NCI-H2196 treated with DMSO at 0.1 percent for 48 hours (cell line): ENCODE measurements around the gene GTF3C5.
"Not testable (repeated sequence)": the region's sequence is repeated elsewhere in the genome, so short reads cannot be mapped to it uniquely, and the experiment has no call there.

Experiments
- DNase-seq: peaks from one replicate; lab custom pipeline; 2025; ENCODE audit not compliant: unreplicated experiment; lab: John Stamatoyannopoulos, UW

GTF3C5 gene

DNA sequence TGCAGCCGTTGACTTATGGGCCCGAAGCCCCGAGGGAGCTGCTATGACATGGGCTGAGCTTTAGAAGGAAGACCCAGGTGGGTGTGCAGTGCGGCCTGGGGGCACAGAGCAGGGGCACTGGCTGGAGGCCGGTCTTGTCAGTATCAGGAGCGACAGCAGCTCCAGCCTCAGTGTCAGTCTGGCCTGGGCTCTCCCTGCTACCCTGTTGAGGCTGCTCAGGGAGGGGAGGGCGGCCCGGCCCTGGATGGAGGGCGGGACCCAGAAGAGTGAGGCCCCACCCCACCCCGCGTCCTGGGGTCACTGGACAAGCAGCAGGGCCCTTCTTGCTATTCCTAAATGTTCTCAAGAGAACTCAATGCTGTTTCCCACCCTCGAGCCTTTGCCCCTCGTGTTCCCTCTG, 34.3 kb upstream of the GTF3C5 start:
- no peak for DNase-seq

DNA sequence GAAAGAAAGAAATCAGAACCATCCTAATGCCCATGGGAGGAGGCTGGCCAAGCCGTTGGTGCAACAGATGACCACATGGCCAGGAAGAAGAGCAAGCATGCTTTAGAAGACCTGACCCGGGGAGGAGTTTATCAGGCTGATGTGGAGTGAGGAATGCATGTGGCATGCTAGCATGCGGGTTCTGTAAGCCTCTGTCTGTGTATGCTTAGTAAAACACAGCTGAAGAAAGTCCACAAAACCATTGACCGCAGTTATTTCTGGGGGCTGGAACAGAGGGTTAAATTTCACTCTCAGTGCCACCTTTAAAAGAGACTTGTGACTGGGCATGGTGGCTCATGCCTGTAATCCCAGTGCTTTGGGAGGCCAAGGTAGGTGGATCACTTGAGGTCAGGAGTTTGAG, 33.2 kb upstream of the GTF3C5 start:
- no peak for DNase-seq

DNA sequence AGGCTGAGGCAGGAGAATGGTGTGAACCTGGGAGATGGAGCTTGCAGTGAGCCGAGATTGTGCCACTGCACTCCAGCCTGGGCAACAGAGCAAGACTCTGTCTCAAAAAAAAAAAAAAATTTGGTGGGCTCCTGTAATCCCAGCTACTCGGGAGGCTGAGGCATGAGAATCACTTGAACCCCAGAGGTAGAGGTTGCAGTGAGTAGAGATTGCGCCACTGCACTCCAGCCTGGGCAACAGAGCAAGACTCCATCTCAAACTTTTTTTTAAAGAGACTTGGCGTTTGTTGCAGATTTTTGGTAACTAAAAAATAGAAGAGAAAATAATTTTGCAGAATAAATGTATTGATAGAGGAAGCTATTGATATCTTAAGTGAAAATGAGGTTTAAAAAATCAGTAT, 32.6 kb upstream of the GTF3C5 start:
- DNase-seq = not testable (repeated sequence)

DNA sequence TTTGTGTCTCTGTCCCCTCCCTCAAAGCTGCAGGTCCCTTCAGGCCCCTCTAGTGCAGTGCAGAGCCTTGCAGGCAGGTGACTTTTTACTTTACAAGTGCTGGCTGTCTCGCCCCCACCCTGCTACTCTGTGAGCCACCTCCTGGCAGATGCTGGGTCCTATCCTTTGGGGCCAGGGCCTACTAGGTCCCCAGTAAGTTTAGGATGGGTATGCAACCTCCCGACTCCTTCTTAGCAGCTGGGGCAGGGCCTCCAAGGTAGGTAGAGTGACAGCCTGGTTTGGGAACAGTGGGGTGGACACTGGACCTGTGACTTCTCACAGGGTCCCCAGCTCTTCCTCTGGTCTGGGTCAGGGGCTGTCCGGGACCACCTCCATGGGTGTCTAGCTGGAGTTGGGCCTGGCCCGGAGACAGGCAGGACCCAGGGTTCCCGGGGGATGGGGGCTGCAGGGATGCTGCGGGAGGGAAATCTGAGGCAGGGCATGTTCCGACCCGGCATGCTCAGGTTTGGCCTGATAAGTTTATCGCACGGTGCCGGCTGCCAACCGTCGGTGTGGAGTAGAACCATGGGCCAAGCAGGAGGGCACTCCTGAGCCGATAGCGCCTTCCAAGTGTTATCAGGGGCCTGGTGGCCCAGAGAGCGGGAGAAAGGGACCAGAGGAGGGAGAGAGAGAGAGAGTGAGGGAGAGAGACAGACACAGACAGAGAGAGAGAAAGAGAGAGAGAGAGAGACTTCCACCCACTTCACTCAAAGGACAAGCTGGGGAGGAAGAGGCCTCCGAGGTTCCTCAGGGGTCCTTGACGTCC, 31.8 kb upstream of the GTF3C5 start:
- DNase-seq = no peak

DNA sequence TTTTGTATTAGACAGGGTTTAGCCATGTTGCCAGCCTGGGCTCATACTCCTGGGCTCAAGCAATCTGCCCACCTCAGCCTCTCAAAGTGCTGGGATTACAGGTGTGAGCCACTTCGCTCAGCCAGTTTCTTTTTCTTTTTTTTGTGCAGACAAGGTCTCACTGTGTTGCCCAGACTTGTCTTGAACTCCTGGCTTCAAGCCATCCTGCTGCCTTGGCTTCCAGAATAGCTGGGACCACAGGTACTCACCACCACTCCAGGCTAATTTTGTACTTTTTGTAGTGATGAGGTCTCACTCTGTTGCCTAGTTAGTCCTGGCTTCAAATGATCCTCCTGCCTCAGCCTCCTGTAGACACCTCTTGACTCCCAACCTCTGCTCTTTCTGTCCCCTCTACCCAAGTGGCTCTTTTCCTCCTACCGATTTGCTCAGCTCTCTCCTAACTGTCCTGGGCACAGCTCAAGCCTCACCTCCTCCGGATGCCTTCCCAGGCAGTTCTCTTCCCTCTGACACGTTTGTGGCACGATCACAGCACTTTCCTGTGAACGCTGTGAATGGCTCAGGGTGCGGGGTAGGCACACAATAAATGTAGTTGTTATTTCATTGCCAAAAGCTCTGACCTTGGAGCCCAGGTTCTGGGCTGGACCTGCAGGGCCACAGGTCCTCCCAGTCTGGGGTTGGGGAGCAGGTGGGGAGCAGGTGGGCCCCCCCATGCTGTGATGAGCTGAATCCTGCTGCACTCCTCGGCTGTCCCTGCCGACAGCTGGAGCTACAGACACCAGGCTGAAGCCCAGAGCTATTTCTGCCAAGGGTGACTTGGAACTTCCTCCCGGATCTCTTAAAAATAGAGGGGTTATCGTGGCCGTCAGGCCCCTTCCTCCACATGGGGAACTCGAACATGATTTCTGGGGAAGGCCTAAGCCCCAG, 28.4 kb upstream of the GTF3C5 start:
- no peak for DNase-seq

DNA sequence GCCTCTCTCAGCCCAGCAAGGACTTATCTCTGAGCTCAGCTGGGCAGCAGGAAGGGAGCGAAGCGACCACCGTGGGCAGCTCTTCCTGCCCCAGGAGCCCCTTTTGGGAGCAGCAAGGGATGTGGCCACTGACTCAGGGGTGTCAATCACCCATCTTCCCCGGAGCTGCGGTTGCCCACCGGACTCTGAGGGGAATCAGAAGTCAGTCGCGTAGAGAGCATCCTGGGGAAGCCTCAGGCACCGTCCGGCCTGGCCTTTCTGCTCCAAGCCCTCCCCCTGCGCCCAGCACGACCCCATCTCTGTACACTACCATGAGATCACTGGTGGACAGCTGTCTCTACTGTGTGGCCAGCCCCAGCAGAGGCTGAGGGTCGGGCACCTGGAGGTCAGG, 27.7 kb upstream of the GTF3C5 start:
- no peak for DNase-seq

DNA sequence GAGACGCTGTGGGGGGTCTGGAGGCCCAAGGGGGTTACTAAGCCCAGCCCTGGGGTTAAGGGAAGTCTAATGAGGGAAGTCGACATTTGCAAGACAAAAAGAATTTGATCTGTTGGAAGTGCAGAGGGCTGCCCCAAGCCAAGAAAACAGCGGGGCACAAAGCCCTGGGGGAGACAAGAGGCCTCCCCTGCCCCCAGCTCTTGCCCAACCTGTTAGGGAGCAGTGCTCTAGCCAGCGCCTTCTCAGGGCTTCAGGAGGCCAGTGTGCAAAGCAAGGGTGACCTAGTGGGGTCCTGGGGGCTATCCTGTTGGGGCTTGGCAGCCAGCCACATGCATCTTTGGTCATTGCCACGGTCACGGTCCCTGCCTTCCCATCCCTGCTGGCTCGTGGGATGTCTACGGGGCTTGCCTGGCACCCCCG, 27.1 kb upstream of the GTF3C5 start:
- DNase-seq = no peak

DNA sequence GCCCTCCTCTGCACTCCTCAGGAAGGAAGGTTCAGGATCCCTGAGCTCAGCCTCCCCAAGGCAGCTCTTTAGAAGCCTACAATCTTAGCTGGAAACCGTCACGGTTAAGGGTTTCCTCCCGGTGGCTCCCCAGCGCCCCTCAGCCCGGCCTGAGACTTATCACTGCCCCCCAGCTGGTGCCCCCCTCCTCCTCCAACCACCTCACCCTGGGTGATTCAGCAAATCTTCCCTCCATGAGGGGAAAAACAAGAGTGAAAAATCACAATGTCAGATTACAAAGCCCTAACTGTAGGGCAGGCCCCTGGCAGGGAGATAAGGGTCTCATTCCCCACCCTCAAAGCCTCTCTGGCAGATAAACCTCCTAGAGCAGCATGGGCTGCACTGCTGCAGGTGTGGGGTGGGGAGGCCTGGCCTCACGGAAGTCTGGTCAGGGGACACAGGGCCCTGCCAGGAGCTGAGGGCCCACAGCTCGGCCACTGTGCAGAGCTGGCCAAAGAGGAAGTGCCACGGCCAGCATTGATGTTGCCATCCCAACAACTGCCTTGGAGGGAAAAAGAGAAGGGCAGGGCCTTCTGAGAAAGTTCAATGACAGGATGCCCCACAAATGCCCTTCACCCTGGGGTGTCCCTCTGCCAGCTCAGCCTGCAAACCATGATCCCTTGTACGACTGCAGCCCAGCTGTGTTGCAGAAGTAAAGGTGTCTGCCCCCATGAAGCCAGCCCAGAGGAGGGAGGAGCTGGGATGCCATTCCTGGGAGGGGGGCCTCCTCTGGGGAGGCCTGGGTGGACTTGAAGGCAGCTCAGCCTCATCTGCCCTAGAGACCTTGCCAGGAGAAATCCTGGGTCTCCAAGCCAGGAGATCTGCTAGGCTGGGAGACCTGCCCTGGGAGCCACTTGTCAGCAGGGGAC, 26.5 kb upstream of the GTF3C5 start:
- DNase-seq = no peak

DNA sequence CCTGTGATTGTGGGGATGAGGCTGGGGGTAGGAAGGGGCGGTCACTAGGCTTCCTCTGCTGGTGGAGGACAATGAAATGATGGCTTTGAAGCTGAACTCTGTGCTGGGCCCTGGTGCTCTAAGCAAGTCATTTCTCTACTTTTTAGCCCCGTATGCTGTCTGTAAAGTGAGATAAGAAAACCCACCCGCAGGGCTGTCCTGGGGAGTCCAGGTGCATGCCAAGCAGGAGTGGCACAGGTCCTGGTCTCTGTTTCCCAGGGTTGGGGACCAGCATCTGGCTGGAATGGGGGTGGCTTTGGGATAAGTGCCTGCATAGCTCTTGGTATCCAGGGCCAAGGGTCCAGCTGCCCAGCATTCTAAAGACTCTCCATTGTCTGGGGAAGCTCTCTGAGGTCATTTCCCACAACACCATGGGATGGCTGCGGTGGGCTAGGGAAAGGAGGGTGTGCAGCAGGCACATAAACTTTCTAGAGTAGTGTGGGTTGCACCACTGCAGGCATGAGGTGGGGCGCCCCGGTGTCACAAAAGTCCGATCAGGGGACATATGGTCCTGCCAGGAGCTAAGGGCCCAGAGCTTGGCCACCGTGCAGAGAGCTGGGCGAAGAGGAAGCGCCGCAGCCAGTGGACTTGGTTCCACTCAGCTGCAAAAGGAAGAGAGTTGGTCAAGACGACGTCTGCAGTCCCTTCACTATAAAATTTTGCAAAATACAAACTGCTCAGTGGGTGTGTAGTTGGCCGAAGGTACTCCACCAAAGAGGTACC, 25.6 kb upstream of the GTF3C5 start:
- no peak for DNase-seq

DNA sequence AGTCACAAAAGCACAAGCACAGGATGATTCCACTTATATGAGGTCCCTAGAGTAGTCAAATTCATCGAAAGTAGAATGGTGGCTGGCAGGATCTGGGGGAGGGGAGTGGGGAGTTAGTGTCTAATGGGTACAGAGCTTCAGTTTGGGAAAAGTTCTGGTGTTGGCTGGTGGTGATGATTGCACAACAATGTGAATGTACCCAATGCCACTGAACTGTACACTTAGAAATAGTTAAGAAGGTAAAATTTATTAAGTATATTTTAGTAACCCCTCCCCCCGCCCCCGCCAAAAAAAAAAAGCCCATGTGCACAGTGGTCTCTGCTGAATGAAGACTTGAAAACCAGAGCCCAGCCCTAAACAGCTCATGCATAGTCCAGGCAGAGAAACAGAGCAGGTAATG, 24.8 kb upstream of the GTF3C5 start:
- DNase-seq = no peak

DNA sequence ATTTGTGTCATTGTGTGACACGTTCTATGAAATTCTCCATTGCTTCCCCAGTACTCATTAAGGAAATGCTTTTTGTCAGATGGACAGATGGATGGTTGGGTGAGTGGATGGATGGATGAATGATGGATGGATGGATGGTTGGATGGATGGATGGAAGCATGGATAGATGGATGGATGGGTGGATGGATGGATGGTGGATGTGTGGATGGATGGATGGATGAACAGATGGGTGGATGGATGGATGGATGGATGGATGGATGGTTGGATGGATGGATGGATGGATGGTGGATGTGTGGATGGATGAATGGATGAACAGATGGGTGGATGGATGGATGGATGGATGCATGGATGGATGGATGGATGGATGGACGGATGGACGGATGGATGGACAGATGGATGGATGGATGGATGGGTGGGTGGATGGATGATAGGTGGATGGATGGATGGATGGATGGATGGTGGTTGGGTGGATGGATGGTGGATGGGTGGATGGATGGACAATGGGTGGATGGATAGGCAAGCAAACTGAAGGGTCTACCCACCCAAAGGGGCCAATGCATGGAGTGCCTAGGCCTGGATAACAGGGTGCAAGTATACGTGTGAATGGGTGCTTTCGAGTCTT, 24.0 kb upstream of the GTF3C5 start:
- no peak for DNase-seq

DNA sequence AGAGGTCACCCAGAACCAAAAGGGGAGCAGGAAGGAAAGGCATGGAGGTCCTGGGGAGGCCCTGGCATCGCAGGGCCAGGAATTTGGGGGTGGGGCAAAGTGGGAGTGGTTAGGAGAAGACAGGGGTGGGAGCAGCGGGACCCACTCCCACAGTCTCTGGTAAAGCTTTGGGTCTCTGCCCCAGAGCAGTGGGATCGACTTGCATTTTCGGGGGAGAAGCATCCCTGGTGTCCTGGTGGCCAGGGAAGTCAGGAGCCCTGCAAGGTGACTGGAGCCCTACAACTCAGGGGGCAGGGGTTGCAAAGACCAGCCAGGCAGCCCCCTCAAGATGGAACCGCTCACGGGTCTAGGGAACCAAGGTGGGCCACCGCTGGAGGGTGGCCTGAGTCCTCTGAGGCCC, 22.4 kb upstream of the GTF3C5 start:
- DNase-seq = no peak

DNA sequence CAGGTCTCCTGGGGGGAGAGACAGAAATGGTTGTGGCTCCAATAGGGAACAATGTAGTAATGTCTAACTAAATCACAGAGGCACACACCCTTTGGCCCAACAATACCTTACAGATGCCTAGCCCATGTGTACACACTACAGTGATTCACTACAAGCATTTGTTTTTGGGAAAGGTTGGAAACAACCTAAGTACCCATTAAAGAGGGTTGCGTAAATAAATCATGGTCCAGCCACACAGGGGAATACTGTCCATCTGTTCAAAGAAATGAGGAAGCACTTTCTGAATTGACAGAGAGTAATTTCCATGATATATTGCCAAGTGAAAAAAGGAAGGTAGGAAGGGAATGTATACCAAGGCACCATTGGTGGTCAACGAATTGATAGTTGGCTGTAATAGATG, 22.0 kb upstream of the GTF3C5 start:
- no peak for DNase-seq

DNA sequence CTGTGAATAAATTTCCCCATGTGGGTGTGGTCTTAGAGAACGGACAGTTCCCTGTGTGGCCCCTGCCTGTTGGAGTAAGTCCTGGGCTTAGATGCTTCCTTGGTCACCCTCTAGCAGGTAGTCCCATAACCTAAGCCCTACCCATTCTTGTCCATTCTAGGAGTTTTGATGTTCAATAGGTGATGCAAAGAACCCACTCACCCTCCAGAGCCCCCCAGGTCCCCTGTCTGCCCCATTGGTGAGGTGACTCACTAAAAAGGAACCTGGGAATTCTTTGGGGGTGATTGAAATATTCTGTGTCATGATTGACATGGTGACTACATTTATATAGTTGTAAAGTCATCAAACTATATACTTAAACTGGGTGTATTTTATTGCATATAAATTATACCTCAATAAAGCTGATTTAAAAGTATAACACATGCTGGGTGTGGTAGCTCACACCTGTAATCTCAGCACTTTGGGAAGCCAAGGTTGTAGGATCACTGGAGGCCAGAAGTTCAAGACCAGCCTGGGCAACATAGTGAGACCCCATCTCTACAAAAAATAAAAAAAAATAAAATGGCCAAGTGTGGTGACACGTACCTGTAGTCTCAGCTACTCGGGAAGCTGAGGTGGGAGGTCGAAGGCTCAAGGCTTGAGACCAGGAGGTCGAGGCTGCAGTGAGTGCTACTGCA, 20.8 kb upstream of the GTF3C5 start:
- DNase-seq = no peak

DNA sequence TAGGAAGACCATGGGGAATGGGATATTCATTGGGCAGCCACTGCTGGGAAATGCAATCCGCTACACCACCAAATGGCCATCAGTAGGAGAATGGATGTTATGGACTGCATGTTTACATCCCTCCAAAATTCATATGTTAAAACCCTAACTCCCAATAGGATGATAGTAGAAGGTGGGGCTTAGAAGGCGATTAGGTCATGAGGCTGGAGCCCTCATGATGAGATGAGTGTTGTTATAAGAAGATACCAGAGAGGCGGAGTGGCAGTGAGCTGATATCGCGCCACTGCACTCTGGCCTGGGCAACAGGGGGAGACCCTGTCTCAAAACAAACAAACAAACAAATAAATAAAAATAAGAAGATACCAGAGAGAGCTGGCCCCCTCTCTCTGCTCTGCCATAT, 16.1 kb upstream of the GTF3C5 start:
- no peak for DNase-seq

DNA sequence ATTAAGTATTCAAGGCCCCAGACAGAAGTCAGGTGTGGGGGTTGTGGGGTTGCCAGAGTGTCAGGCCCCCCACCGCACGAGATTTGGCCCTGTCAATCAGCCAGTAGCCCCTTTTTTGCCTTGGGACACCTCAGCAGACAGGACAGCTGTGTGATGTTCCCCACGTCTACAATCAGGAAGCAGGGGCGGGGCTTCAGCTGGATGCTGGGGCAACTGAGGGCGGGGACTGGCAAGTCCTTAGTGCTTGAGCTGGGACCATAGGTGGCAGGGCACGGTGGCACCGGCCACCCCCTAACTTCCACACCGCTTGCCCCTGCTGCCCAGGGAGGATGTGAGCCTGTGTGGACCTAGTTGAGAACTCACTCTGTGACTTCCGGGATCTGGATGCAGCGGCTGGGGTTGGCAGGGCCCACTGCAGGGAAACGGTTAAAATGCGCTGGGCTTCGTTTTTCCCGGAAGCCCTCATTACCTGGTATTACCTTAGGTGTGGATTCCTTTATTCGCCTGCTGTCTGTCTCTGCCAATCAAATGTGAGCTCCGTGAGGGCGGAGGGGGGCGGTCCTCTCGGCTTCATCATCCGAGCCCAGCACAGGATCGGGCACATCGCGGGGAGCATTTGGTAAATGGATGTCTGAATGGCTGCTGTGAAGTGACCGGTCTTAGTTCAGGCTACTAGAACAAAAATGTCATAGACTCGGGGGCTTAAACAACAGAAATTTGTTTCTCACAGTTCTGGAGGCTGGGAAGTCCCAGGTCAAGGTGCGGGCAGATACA, 7.5 kb upstream of the GTF3C5 start:
- DNase-seq = no peak

DNA sequence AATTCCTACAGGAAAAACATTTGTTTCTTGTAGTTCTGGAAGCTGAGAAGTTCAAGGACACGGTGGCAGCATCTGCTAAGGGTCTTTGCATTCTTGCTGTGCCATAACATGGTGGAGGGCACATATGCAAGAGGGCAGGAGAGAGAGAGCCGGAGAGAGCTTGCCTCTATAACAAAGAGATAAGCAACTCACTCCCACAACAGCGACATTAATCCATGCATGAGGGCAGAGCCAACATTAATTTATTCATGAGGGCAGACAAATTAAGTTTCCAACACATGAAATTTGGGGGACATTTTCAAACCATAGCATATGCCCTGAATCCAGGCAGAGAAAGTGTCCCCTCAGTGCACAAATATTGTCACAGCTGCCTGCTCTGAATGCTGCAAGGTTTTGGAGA, 4.4 kb upstream of the GTF3C5 start:
- no peak for DNase-seq

DNA sequence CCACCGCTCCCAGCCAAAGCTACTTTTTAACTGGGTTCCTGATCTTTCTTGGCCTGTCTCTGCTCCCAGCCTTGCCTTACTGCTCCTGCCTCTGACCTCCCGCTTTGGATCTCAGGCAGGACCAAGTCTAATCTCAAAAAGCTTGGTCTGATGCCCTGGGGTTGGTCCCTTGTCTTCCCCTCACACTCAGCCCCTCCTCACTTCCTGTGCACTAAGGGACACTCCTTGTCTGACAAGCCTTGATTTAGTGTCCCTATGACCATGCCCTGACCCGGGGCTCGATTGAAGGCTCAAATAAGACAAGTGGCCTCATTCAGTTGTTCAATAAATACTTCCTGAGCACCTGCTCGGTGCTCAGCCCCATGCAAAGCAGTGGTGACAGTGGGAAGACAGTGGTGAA, 3.7 kb upstream of the GTF3C5 start:
- DNase-seq = no peak

DNA sequence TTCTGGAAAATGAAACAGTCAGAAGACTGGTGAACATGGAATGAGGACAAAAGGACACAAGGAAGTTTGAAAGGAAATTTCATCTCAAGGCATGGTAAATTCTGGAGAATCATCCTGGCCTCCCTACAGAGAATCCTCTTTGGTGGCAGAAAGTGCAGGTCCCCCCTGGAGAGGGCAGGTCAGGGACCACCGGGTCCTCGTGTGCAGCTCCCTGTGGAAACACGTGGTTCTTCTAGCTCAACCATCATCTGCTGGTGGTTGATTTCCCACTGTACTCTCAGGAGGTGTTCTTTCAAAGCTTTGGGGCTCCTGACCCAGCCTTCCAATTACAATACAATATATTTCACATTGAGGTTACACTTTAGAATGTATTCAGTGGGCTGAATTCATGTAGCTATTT, 2.6 kb upstream of the GTF3C5 start:
- DNase-seq = no peak
